DMS 273 treated with DMSO at 0.1 percent for 48 hours (cell line): ENCODE data around the gene TMEM101.
"Not testable (repeated sequence)": the region's sequence is repeated elsewhere in the genome, so short reads cannot be mapped to it uniquely, and the experiment has no call there.

Experiments used
- DNase-seq: peaks from one replicate; lab custom pipeline; 2025; lab: John Stamatoyannopoulos, UW

TMEM101 gene

GRCh38 chr17:44023545-44024270 is 8.9 kb upstream of the TMEM101 start:
- no peak for DNase-seq

- DNase-seq: no peak
Measured at GRCh38 chr17:44022246-44022645, 7.5 kb upstream of the TMEM101 start.

- DNase-seq: not testable (repeated sequence)
Measured at GRCh38 chr17:44021227-44021626, 6.5 kb upstream of the TMEM101 start.

- no peak for DNase-seq
Measured at GRCh38 chr17:44014133-44014436, 678 bp downstream of the TMEM101 start.

GRCh38 chr17:44012874-44013273 is 1.9 kb downstream of the TMEM101 start:
- no peak for DNase-seq

- DNase-seq: no peak
Measured at GRCh38 chr17:44012391-44012790, 2.4 kb downstream of the TMEM101 start.

- no peak for DNase-seq
Measured at GRCh38 chr17:44011876-44012275, 2.9 kb downstream of the TMEM101 start.

- DNase-seq: no peak
Measured at GRCh38 chr17:44010966-44011647, 3.7 kb downstream of the TMEM101 start.

- no peak for DNase-seq
Measured at GRCh38 chr17:44008205-44008909, 6.4 kb downstream of the TMEM101 start.

GRCh38 chr17:44007346-44008204 is 7.2 kb downstream of the TMEM101 start:
- no peak for DNase-seq

- DNase-seq: peak; percentile 76
Measured at GRCh38 chr17:44006598-44007345, 8.0 kb downstream of the TMEM101 start.

- no peak for DNase-seq
Measured at GRCh38 chr17:44006272-44006597, 8.5 kb downstream of the TMEM101 start.

GRCh38 chr17:44005527-44006271 is 9.1 kb downstream of the TMEM101 start:
- DNase-seq: no peak

- no peak for DNase-seq
Measured at GRCh38 chr17:44004761-44005526, 9.8 kb downstream of the TMEM101 start.

GRCh38 chr17:44004077-44004760 is 10.5 kb downstream of the TMEM101 start, which contains the start of gene NAGS:
TSS of gene NAGS (plus strand) at chr17:44004622. CDS start at chr17:44004664, 42 bp downstream.
- DNase-seq: no peak

- DNase-seq: no peak
Measured at GRCh38 chr17:44002141-44002848, 12.5 kb downstream of the TMEM101 start.

GRCh38 chr17:44001461-44001920 is 13.3 kb downstream of the TMEM101 start:
- DNase-seq: no peak

GRCh38 chr17:44000871-44001460 is 13.8 kb downstream of the TMEM101 start:
- no peak for DNase-seq
